NCI-H1092 (cell line): ENCODE data around the gene KRT86.
A peak's percentile ranks its signal among the peaks of the same experiment; 100 is the strongest.
"Not testable (repeated sequence)": the region's sequence is repeated elsewhere in the genome, so short reads cannot be mapped to it uniquely, and the experiment has no call there.

Experiments used
- DNase-seq: peaks from one replicate; lab custom pipeline; 2025; lab: John Stamatoyannopoulos, UW

The KRT86 gene

DNA sequence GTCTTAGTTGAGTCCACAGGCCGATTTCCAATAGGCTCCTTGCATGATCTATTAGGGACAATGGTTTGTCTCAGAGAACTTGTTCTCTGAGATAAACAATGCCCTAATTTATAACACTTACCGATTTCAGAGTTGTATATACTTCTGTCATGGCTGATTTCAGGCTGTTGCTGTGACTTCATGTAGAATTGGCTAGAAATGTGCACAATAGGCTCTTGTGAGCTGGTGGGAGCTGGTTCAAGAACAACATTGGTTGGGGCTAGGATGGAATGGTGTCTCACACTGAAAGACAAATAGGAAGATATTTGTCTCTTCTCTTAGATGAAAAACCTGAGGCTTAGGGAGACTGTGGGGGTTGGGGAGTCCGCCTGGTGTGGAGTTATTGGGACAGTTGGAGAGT lies 6.7 kb upstream of the KRT86 start:
- DNase-seq, result no peak

DNA sequence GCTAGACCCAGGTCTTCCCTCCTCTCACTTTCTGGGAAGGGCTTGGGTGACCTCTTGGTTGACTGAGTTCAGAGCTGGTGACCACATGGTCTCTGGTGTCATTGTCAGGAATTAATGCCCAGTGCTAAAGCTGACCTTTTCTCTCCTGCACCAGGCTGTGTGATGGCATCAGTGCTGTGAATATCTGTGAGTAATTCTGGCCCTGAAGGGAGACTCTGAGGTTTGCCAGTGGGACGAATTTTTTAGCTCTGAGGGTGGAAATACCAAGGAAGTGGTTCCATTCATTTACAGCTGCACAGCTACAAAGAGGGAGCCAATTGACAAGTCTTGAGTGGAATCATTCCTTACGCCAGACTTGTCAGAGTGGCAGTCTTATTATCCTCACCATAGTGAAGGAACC lies 6.2 kb upstream of the KRT86 start:
- no peak for DNase-seq

DNA sequence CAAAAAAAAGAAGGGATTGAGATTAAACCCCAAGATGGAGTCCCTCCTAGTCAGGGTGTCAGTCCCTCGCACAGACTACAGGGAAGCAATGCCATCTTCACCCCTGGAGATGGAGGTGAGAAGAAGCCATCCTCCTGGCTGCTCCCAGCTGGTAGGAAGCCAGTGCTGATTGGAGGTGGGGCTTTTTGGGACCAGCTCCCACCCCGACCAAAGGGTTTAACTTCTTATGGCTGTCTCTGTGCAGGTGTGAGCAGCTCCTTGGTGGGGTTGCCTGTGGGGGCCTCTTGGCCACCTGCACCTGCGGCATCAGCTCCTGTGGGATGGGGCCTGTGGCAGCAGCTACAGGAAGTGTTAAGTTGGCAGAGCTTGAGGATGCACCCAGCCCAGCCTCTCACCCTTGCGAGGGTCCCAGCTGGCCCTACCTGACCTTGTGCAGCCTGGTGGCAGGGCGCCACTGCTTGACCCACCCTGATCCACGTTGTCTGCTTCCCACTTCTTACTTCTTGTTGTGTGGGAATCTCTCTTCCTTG lies 3.8 kb upstream of the KRT86 start:
- no peak for DNase-seq

DNA sequence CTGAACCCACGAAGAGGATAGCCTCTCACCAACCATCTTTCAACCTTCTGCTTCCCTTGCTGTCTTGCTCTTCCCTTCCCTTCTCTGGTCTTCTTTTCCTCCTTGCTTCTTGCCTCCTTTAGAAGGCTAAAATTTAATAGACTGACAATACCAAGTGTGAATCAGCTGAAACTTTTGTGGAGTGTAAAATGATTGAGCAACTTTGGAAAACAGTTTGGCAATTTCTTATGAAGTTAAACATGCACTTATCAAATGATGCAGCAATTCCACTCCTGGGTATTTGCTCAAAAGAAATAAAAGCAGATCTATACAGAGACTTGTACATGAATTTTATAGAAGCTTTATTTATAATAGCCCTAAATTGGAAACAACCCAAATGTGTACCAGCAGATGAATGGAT lies 3.3 kb upstream of the KRT86 start:
- no peak for DNase-seq

DNA sequence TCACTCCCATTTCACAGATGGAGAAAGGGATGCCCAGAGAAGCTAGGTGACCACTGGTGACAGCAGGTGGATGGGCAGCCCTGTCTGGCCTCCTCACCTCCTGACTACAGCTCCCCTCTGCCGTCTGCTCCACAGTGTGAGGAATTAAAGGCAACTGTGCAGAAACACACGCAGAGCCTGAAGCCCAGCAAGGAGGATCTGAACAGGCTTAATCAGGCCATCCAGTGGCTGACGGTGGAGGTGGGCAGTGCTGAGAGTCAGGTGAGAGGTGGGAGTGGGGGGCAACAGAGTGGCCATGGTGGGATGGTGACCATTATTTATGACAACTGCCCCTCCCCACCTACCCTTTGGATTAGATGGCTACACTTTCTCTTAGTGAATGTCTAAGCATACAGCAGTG lies 1.2 kb downstream of the KRT86 start:
- no peak for DNase-seq

DNA sequence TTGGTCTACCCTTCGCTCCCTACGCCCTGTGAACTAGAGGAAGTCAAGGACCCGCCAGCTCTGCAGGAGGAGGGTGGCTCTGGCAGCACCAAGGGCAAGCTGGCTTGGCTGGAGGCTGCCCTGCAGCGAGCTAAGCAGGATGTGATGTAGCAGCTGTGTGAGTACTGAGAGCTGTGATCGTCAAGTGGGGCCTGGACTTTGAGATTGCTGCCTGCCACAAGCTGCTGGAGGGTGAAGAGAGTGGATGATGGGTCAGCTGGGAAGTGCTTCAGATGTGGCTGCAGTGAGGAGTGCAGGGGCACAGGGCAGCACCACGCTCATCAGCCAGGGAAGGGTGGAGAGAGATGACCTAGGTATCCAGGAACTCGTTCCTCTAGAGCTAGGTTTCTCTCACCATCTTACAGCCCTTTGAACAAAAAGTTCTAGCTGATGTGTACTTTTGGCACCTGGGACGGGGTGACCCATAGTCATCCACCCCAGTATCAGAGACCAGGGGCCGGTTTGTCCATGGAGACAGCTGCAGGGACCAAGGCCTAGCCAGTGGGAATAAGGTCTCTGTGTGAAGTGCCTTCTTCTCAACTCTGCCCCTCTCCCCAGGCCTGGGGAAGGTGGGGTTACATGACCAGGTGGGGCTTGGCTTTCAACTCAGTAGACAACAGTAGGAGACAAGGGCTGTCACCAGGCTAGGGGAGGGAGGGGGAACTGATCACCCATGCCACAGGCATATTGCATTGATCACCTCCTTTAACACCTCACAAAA lies 3.2 kb downstream of the KRT86 start:
- no peak for DNase-seq

DNA sequence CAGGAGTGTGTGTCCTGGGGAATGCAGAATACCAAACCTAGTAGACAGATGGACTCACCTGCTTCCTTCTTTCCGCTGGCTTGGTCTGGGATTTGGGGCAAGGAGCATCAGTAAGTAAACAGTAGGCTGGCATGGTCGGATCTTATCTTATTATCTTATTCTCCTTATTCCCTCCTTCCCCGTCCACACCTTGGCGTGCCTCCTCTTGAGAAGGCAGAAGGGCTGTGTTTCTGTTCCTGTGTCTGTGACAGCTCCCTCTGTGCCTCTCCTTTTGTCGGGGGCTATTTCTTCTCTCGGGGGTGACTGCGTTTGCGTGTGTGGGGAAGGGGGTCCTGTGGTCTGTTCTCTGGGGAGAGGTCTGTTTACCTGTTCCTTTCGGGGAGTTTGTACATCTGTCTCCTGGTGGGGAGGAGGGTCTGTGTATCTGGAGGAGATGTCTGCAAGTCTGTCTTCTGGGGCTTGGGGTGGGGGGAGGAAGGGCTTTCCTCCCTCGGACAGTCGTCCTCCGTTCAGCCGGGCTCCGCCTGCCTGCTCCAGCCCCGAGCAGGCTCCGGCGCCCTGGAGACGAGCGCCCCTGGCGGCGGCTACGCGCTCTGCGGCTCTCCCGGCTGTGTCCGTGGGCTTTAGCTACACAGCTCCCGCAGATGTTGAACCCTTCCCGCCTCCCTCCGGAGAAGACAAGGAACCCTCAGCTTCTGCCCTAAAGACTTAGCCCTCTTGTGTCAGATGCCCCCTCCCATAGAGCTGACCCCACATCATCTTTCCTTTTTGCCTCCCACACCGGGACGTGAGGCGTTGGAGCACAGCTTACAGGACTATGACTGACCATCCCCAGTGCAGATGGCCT lies 4.4 kb downstream of the KRT86 start:
- DNase-seq, result peak; percentile 38

DNA sequence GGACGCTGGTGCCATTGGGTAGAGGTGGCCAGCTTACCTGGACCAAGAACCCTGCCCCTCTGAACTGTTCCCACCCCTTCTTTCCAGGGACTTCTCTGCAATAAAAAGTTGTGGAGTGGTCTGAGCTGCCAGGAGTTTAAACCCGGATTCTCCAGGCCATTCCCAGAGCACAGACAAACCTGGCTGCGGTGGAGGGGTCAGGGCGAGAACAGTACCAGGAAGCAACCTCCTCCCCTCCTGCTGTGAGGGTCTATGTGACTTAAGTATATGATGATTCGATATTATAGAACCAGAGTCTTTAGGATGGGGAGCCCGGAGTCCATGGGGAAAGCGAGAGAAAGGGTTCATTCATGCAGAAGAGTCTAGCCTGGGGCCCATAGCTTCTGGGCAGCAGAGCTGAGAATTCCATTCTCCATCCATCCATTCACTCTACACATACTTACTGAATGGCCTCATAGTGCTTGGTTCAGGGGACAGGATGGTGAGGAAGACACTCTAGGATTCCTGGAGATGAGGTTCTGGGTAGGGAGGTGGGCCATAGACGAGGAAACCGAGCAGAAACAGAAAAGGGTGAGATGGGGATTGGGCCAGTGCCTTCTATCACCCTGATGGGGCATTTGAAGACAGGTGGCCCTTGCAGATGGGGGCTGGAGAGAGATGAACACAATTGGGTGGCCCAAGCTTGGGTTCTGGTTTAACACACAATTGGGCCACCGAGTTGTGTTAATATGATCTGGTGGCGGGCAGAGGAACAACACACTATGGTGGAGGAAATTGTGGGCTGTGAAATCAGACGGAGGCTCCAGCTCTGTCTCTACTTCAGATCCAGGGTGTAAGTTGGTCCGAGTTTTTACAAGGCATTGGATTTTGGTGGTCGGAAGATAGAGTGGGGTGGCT lies 5.2 kb downstream of the KRT86 start:
- DNase-seq, result no peak

DNA sequence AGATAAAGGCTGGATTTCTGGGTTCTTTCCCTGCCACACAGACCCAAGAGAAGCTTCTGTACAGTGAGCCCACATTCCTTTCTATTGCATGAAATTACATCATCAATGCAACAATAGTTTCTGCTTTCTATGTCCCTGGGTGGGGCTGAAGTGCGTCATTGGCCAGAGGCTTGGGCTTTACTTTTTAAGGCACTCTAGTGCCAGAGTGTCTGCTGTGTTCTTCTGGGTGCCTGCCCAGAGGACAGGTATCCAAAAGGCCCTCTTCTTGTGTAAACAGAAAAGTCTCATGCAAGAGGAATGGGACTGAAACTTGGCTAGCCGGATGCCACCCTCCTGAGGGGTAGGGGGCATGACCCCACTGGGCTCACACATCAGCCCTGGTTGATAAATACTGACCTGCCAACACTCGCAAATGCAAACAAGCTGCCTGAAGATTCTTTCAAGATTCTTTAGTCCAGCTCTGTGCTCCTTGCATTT lies 5.9 kb downstream of the KRT86 start:
- DNase-seq, result no peak

DNA sequence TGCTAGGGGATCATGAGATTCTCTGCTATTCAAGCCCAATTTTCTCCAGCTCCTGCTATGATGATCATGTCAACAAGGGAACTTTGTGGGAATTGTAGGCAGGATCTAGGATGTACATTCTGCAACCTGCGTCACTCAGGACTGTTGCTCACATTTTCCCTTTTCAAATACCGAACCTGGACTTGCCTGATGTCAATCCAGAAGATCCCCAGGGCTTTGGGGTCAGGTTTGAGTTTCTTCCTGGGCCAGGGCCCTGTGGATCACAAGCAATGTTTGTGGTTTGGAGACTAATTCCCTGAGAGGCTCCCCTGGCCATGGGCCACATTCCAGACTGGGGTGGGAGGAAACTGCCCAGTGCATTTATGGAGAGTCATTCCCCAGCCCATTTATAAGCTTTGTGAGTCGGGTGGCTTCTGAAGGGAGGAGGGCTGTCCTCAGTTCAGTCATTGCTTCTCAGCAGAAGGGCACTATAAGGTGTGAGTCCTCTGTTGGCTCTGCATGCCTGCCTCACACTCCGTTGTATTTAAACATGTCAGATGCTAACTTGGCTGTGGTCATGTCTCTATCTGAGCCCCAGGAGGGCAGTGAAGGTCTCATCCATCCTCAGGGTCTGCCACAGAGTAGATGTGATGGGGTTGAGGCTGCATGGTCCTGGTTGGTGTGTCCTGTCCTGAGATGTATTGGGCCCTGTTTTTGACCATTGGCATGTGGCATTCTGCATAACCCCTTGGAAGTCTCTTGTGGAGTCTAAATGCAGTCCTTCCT lies 6.5 kb downstream of the KRT86 start:
- no peak for DNase-seq

DNA sequence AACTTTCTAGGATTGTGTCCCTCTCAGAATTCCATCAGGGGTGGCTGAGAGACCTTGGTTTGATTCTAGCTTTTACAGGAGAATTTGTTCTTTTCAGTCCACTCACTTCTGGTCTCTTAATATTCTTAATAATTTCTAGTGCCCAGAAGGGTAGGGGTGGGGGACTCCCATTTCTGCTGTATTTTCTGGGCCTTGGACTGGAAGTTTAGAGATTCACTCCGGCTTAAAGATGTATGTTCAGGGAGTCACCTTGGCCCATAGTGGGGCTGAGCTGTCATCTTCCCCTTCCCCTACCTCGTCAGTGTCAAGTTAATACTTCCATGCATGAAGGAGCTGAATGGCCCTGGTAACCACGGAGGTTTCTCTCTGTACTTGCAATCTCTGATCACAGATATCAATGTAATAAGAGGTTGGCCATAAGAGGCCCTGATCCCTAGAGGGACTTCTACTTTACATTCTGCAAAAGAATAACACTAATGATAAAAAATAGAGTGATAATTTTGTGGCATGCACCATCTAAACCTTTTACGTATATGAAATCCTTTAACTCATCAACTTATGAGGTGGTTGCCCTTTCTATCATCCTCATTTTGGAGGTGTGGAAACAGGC lies 10.2 kb downstream of the KRT86 start:
- no peak for DNase-seq

DNA sequence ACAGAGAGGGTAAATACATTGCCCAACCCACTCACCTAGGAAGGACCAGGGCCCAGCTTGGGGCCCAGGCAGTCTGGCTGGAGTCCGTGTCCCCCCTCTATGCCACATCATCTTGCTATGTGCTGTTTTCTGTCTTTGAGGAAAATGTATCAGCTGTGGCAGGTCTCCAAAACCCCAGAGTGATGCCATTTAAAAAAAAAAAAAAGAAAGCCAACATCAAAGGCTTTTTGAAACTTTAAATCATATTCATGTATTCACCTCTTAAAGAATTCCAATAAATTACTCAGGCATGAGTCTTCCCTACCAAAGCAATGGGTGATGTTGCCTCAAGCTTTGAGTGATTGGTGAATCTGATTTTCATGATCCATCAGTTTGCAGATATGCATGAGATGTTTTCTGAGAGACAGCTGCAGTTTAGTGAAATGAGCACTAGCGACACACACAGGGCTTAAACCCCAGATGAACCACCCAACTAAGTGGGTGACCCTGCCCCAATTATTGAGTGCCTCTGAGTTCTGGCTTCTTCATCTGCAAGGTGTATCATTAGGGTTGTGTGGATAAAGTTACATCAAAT lies 10.8 kb downstream of the KRT86 start:
- DNase-seq, result no peak

DNA sequence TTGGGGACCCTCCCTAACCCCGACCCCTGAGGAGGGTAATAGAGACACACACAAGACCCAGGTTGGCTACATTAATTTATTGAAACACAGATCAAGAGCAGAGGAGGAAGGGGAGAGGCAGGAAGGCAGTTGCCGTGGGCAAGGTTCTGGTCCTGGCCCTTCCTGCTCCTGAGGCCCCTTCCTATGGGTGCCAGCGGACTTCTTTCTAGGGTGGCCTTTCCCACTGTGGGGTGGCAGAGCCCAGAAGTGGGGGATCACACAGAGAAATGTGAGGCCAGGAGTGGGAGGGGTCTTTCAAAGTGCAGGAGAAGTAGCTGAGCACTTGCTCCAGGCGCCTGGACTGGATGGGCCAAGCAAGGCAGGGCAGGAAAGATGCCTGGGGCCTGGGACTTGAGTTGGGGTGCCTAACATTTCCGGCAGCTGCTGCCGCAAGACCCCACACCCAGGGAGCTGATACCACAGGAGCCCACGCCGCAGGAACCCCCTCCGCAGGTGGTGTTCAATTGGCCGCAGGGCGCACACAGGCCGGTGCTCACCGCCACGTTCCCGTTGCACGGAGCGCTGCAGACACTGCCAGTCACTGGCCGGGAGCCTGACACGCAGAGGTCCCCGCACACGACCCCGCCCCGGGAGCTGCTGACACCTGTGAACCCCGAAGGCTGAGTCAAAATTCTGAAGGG lies 11.5 kb downstream of the KRT86 start:
- DNase-seq, result no peak

DNA sequence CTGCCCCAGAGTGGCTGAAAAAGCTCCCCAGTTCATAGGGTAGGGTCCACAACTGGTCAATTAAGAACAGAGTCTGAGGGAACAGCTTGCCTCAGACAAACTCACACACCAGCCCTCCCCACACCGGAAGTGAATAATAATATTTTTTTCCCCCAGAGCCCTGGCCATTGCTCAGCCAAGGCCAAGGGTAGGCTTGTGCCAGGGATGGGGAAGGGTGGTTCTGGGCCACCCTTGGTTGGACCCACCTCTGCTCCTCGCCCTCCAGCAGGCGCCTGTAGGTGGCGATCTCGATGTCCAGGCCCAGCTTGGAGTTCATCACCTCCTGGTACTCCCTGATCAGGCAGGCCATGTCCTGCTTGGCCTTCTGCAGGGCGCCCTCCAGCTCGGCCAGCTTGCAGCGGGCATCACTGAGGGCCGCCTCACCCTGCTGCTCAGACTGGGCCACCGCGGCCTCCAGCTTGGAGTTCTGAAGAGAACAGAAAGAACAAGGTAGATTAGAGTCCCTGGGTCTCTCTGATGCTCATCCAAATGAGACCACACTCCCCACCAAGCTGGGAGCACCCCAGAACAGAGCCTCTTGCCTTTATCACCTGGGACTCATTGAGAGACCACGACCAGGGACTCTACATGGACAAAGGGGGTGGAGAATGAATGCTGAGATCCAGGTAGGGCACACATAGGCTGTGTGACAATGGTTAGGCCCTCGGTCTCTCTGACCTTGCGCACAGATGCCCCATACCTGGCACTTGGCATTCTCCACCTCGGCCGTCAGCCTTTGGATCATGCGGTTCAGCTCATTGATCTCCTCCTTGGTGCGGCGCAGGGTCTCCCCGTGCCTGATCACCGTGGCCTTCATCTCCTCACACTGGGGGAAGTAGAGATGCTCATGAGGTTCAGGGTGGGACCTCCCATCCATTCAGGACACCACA lies 12.7 kb downstream of the KRT86 start:
- DNase-seq, result not testable (repeated sequence)

DNA sequence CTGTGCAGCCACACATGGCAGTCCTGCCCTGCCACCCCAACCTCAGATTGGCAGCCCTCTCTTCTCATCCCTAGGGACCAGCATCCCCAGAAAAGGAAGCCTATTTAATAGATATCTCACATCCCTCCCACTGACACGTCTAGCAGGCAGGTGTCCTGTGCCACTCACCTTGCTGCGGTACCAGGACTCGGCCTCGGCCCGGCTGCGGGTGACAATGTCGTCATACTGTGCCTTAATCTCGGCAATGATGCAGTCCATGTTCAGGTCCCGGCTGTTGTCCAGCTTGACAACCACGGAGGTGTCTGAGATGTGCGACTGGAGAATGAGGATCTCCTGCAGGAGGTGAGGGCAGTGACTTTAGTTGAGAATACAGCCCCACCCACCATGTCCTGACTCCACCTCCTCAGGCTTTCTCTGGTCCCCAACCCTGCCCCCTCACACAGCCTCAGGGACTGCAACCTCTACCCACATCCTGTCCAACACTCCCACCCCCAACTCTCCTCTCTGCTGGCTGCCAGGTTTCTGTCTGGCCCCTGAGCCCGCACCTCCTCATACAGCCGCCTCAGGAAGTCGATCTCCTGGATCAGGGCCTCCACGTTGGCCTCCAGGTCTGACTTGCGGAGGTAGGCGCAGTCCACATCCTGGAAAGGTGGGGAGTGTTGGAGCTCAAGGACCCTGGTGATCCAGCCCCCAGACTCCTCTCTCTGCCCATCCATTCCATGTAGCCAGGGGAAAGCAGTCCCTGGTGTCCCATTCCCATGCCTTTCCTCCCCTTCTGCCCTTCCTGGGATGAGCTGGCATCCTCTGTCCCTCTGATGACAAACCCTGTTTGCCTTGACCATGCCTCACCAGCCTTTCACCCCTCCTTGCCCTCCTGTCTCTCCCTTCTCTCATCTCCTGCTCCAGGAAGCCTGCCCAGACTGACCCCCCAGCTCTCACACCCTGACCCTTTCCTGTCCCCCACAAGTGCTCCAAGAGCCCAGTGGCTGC lies 13.7 kb downstream of the KRT86 start:
- DNase-seq, result not testable (repeated sequence)

DNA sequence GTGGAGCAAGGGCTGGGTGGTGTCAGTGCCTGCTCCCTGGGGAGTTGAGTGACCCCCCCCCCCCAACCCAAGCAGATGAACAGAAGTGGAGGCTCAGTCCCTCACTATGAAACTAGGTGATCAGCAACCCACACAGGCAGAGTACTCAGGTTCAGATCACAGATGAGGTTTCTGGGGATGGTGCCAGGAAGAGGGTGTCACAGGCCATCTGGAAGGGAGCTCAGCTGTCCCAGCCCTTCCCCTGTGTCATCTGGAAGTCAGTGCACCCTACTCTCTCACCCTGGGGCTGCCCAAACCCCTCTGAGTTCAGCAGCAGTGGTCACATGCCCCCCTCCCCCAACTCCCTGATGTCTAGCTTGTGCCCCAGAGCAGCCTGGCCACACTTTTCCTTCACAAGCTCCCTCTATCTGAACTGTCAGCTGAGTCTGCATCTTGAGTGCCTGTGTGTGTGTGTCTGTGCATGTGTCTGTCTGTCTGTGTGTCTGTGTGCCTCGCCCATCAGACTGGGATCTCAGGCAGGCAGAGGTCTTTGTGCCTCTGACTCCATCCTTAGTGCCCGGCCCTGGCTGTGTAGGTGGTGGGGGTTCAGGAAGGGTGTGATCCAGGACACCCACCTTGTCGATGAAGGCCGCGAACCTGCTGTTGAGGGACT lies 16.2 kb downstream of the KRT86 start:
- DNase-seq, result not testable (repeated sequence)
